GM19395 (cell line): ENCODE data around the gene PAPOLB.

Experiments
- ATAC-seq: cut with Tn5 transposase; IDR thresholded peaks from one replicate; pipeline ENCODE4 v1.9.1; 2021; ENCODE audit warnings: mild to moderate bottlenecking, moderate library complexity; ENCODE audit not compliant: unreplicated experiment

Gene PAPOLB

DNA sequence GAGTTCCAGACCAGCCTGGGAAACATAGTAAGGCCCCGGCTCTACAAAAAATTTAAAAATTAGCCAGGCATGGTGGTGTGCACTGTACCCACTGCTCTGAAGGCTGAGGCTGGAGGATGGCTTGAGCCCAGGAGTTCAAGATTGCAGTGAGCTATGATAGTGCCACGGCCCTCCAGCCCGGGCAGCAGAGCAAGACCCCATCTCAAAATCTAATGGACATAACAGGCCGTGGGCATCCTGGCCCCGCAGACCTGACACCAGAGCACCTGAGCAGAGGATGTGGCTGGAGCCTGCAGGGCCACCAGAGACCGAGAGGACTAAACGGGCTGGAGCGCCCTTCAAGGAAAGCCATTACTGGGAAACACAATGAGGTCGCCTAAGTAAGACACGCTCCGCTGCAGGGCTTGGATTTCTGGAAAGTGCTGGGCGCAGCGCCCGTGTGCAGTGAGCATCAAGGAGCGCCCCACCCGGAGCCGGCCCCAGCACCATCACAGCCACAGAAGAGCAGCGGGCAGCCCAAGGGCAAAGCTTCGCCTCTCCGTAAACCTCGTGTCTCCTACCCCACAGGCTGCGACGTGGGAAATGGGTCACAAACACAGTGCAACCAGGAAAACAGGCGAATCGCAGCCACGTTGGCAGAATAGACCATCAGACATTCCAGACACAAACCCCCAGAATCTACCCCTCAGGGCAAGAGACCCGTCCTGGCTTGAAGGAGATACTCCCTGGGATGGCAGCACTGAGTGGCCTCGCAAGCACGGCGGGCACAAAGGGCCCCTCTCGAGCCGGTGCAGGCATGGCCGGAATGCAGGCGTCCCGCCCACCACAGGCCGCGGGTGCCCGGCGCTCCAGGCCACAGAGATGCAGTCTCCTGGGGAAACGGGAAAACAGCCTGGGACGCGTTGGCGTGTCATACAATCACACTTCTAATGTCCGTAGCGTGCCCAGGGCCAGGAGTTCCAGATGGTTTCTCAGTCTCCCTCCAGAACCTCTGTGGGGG, 16.8 kb upstream of the PAPOLB start:
- no peak for ATAC-seq

DNA sequence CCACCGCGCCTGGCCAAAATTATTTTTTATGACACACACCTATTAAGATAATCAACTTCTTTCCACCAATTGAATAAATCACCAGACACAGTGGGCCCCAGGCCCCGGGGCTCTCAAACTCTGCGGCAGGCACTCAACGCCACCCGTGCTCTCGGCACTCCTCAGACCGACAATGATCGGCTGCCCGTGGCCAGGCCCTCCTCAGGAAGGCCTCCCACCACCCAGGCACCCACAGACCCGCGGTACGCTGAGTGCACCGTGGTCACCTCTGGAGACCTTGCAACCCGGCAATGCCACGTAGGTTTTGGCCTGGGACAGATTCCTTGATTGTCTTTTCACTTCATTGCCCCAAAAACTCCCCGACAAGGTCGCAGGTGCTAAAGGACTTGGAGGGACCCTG, 14.8 kb upstream of the PAPOLB start:
- ATAC-seq, result no peak

DNA sequence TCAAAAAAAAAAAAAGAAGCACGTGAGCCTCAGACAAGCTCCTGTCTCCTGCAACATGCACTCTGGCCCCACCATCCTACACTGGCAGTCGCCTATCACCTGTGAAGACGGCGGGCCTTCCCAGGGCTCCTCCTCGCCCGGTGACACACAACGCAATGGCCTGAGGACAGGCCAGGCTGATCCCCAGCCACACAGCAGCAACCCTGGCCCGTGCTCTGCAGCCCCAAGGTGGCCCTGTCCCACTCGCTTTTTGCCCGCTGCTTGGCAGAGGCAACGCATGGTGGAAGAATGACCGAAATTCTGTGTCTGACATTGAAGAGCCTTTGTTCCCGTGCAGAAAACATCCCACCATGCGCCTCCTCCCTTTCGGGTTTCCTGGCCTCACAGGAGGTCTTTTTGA, 13.6 kb upstream of the PAPOLB start:
- no peak for ATAC-seq

DNA sequence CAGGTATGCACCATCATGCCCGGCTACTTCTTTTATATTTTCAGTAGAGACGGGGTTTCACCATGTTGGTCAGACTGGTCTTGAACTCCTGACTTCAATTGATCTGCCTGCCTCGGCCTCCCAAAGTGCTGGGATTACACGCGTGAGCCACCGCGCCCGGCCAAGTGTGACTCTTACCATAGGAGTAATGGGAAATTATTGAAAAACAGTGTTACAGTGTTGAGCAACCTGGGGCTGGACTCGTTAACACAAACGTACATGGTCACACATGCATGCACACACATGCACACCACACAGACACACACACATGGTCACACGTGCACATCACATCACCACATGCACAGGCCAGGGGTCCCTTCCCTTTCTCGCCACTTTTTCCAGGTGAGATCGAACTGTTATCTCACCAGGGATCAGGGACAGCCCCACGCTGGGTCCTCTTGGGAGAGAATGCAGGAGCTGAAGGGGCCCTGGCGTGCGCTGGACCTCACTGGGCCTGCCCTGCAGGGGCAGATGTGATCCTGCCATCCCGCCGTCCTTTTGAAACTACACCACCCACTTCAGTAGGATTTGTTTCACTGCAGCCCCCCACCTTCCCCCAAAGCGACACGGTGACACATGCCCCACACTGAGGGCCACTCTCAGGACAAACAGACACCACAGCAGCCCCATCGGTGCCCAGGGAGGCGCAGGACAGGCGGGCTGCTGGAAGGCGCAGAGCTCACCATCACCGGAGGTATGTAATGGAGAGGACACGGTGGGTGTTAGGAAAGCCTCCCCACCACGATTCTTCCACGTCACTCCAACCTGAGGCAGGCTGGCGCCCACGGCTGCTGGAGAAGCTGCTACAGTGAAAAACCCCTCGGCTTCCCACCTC, 11.5 kb upstream of the PAPOLB start:
- ATAC-seq, result no peak

DNA sequence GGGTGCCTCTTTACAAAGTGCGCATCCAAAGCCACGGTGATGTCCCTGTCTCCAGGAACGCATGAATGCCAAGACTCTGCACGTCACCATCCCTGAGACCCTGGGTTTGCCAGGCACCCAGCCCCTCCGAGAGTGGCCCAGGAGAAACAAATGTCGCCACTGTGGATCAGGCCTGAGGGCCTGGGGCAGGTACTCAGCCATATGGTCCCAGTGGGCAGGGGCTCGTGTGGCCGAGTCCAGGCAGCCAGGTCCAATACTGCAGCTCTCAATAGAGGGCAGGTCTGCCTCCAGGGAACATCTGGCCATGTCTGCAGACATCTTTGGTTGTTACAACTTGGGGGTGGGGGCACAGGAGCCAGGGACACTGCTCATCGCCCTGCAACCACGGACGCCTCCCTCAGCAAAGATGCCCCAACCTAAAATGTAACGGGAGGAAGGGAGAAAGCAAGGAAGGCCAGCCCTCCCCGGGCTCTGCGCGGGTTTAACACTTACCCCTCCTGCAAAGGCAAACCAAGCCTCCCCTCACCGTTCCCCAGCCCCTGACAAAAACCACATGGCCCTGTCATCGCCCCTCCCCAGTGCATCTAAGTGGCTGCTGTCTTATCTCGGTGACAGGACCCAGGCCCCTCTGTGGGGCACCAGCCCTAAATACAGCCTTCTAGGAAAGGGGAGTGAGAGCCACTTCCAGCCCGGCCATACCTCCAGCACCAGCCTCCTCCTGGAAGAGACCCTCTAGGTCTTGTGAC, 10.3 kb upstream of the PAPOLB start:
- no peak for ATAC-seq

DNA sequence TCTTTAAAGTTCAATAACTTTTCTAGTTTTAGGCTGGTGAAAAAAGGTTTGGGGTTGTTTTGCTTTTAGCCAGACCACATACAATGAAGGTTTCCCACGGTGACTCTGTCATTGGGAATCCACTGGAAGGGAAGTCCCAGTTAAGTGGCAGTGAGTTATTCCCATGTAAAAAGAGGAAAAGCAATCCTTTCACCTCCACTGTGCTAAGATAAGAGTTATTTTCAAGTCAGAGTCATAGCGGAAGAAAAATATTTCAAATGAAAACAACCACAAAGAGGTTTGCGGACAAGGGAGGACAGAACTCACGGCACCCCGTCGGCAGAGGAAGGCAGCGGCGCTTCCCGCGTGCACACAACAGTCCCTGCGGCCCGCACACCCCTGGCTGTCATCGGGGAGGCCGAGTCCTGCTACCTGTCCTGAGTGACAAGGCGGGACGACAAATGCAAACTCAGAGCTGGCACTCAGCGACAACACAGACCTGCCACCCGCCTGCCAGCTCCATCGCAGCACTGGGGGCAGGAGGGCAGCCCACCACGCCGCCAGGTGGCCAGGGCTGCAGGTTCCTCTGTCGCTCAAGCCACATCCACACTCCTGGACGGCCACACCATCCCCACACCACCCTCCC, 9.3 kb upstream of the PAPOLB start:
- no peak for ATAC-seq

DNA sequence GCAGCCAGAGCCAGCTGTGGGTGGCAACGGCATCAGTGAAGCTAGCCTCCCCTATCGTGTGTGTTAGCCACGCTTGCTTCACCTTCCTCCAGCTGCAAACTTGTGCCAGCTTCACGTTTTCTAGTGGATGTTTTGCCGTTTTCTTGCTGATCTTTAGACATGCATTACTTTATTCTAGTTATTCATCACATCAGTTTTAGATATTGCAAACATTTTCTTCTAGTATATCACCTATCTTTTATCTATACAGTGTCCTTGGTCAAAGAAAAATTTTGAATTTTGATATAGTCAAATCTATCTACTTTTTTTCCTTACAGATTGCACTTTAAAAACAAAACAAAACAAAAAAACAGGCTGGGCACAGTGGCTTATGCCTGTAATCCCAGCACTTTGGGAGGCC, 6.7 kb upstream of the PAPOLB start:
- ATAC-seq, result no peak

DNA sequence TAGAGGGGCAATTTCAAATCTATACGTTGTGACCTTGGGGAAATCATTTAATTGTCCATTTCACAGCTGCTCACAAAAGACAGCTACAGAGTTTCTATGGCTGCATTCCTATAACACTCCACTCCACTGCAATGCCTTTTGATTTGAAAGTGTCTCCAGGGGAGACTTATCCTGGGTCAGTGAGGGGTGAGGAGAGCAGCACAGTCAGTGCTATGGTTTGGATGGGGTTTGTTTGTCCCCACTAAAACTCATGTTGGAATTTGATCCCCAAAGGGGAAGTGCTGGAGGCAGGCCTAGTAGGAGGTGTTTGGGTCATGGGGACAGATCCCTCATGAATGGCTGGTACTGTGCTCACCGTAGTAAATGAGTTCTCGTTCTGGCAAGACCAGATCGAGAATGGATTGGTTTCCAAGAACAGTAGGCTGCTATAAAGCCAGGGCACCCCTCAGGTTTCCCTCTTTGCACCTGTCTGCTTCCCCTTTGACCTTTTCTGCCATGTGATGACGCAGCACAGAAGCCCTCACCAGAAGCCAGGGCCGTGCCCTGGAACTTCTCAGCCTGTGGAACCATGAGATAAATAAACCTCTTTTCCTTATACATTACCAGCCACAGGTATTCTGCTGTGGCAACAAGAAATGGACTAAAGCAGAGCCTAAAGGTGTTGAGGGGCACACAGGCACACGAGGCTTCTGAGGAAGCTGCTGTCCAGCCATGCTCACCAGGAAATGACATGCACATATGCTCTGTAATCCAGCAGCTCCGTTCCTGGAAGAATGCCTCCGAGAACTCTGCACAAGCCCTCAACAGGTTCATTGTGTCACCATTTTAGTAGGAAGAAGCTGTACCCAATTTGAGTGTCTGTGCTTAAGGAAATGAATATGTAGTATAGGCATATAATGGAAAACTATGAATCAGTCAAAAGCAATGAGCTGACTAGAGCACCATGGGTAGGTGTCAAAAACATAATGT, 5.0 kb upstream of the PAPOLB start:
- no peak for ATAC-seq

DNA sequence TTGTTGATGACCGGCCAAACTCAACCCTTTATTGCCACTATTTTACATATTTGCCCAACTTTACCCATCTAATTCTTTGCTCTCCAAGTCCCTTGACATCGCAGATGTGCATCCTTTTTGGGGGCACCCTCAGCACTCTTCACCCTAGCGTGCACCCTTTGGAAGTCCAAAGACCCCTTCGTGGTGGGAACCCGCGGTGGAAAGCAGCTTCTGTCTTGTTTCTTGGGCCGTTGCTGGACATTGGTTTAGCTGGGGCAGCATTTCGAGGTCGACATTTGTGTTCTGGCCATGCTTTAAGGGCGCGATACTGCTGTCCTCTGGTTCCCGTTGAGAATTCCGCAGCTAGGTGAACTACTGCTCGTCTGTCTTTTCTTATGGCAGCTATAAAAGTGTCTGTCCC, 326 bp upstream of the PAPOLB start:
- no peak for ATAC-seq

DNA sequence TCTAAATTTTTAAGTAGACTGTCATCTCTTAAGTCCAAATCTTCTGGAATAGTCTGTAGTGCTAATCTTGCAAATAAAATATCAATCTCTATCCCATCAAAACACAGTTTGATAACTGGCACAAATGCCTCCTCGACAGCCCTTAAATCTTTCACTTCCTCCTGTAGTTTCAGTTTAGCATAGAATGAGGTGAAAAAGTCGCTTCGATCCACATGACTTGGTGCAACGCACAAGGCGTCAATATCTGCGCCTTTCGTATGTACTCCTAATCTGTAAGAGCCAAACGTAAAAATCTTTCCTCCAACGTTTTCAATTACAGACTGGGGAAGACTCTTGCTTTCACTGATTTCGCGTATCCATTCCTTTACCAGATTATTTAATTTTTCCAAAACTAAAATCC, 603 bp downstream of the PAPOLB start:
- ATAC-seq, result no peak

DNA sequence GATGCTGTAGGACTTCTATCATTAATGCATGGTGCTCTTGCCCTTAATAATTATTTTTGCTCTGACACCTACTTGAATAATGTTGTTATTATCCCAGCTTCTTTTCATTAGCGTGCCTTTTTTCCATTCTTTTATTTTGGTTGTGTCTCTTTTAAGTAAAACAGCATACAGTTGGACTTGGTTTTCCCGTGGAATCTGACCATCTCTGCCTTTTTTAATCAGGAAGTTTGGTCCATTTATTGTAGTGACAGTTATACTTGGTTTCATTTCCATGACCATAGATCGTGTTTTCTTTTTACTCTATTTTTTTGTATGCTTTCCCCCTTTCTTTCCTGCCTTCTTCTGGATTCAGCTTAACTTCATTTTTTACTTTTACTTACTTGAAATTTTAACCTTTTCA, 4.6 kb downstream of the PAPOLB start:
- ATAC-seq, result no peak

DNA sequence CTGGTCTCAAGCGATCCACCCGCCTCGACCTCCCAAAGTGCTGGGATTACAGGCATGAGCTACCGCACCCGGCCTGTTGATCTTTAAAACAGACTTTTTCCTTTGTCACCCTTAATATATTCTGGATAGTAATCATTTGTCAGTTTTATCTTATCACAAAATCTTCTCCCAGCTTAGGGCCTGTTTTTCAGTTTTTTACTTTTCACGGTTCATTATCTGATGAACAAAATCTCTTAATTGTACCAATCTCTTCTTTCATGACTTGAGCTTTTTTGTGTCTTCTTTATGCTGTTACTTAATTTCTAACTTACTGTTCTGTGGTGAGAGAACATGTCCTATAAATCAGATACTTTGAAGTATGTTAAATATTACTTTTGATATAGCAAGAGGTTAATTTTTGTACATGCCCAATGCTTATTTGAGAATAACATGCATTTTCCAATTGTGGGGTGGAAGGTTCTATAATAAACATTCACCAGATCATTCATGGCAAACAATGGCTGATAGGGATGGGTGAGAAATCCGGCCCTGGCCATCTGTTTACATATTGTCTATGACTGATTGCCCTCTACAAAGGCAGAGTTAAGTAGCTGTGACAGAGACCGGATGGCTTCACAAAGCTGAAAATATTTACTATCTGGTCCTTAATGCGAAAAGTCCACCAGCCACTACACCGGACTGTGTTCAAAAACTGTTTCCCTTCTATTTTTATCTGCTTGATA, 5.3 kb downstream of the PAPOLB start:
- no peak for ATAC-seq

DNA sequence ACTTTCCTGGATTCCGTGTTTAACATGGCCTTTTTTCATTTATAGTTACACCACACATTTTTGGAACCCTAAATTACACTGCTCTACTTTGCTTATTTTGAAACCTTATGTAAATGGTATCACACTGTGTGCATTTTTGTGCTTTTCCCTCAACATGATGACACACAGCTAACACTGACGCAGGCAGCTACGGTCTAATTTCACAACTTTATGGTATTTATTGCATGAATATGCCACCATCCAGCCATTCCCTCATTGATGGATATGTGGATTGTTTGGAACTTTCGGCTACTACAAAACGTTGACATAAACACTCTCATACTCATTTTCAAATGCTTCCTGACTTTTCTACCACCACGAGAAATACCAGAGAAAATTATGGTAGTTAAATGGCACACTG, 6.9 kb downstream of the PAPOLB start:
- no peak for ATAC-seq

DNA sequence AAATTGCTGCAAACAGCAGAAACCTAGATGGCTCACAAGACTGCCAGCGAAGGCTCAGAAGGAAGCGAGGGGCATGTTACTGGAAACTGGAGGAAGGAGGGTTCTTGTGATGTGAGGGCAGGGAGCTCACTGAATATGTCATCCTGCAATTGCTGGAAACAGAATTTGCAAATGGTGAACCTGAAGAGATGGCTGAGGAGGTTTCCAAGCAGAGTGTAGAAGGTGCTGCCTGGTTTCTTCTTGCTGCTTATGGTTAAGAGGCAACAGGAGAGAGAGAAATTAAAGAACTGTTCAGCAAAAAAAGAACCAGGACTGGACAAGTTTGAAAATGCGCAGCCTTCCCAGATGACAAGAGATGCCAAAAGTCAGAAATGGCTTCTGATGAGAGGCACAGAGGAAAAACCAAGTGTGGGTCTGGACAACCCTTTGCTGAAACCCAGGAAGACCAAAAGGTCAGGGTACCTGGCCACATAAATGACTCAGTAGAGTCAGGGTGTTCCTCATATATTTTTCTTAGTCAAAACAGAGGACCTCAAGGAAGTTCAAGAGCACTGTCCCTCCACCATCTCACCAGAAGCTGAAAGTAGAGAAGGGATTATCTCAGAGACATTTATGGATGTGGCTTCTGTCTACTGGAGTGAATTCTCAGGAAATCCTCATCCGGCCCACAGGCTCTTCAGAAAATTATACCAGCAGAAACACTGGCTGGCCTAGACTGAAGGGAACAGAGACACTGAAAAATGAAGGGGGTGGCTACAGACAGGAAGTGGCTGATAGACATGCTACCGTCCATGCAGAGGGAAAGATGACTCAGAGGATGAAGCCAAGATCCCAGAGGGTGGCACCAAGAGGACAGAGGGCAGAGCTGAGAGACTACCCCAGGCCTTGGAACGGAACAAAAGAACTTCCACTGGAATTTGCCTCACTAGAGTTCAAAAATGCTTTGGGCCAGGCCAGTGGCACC, 10.1 kb downstream of the PAPOLB start:
- no peak for ATAC-seq

DNA sequence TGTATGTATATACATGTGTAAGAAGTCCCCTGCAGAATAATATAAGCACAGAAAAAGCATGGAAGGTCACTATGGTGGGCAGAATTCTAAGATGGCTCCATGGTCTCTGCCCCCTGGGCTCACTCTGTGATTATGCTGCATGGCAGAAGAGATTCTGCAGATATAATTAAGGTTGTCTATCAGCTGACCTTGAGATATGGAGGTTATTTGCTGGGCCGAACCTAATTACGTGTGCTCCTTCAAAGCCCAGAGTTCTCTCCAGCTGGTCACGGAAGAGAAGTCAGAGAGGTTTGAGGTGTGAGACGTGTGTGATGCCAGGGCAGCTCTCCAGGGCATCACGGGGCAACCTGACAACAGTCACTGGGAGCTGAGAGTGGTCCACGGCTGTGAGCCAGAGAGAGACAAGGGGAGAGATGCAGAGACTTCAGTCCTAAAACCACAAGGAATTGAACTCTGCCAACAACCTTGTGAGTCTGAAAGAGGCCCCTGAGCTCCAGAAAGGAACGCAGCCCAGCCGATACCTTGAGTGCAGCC, 11.5 kb downstream of the PAPOLB start:
- ATAC-seq, result no peak

DNA sequence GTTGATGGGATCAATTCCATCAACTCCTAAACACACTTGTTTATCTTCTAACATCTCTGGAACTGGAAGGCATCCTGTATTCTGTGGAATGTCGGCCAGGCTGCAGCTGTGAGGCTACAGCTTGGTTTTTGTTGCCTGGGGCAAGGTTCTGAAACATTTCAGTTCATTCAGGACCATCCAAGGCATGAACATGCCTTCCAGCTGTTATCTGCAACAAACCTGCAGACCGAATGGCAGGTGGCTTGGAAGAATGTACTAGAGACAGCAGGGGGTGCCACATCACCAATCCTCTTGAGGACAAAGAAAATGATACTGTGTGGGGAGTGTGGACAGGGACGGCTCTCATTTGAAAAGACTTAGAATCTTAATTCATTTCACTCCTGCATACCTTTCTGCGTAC, 12.4 kb downstream of the PAPOLB start:
- no peak for ATAC-seq

DNA sequence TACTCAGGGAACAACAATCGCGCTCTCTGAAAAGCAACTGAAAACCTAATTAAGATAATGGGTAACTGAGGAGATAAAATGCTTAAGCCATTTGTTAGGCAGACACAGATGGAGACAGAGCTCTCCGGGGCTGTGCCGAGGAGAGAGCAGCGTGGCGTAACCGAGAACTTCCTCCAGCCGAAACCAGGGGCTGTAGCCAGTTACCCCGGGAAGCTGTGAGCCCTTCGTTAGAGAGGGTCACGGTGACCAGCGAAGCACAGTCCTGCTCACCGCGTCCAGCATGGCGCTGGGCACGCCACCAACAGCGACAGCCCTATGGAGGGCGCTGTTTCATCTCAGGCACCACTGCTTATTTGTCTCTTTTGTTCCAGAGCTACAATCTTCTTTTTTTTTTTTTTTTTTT, 16.1 kb downstream of the PAPOLB start:
- no peak for ATAC-seq
